ENCODE measurements around the gene LRRC3B. TPM values are rescaled to one million over a fixed set of nuclear protein-coding genes. Genes with fewer than 3 reads are reported as not detected.

The LRRC3B gene
- total RNA-seq, 6 donors from 2014 or later = 0.24 TPM; not detected in 5

DNA sequence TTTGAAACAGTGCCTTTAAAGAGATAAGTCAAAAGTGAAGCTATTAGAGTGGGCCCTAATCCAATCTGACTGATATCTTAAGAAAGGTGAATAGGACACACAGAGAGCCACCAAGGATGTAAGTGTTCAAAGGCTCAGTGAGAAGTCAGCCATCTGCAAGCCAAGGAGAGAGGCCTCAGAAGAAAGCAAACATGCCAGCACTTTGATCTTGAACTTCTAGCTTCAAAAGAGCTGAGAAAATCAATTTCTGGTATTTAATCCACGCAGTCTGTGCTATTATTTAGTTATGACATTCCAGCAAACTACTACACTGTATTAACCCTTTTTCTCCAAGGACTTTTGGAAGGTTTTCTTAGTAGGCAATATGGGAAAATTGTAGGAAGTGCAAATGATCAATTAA, 95.7 kb downstream of the LRRC3B start:
- ATAC-seq (ENCODE audit: low FRiP score in 2 of 2) = no peak
- H3K36me3 ChIP-seq = no peaks in the 10 kb centered on the region

DNA sequence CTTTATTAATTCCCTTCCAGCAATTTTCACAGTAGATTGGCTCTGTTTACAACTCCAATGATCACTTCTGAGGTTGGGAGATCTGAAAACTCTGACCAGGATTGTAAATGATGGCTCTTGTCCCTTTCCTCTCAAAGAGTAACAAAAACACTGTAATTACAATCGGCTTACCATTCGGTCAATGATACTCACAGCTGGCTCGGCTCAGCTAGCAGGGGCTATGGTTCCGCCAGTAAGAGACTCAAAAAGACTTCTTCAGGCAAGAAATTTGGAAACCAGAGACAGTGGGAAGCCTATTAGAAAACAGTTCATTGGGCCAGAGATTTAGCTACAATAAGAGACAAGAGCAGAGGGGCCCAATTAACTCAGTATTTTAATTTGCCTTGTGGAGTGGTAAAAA, 96.6 kb downstream of the LRRC3B start:
- no peaks in the 10 kb centered on the region for H3K4me1 ChIP-seq
- ATAC-seq (ENCODE audit: low FRiP score in 2 of 2) (no peak), DNase-seq (no peak)
- H3K9me3 ChIP-seq = no peaks in the 10 kb centered on the region
- WGBS, 2 donors = 49 to 51% methylated on average over 4 of the region's 4 CpGs
- no peak for TF ChIP-seq EP300 (IDR thresholded peaks at IDR 0.05)
- no peak for TF ChIP-seq POLR2AphosphoS5 (IDR thresholded peaks at IDR 0.05)
- TF ChIP-seq CTCF (IDR thresholded peaks at IDR 0.05) = no peak
- no peak for TF ChIP-seq POLR2A (IDR thresholded peaks at IDR 0.05)
- H3K27me3 ChIP-seq = no peaks in the 10 kb centered on the region
- no peak overlapping the region for H3K4me3 ChIP-seq
- H3K27ac ChIP-seq = no peak overlapping the region
- H3K36me3 ChIP-seq = no peaks in the 10 kb centered on the region

More for the DNA sequence above, 95.7 kb downstream of the LRRC3B start:
- H3K4me3 ChIP-seq = no peak overlapping the region
- H3K4me1 ChIP-seq = no peaks in the 10 kb centered on the region
- TF ChIP-seq EP300 (IDR thresholded peaks at IDR 0.05) (no peak), POLR2AphosphoS5 (IDR thresholded peaks at IDR 0.05) (no peak), POLR2A (IDR thresholded peaks at IDR 0.05) (no peak), CTCF (IDR thresholded peaks at IDR 0.05) (no peak)
- no peak for DNase-seq
- no peaks in the 10 kb centered on the region for H3K27me3 ChIP-seq
- no peaks in the 10 kb centered on the region for H3K9me3 ChIP-seq
- WGBS, 2 donors = 52 to 78% methylated on average over 1 of the region's 1 CpG
- H3K27ac ChIP-seq = no peak overlapping the region

- ATAC-seq (ENCODE audit: low FRiP score in 2 of 2) = no peak
Observed at GRCh38 chr3:26721047-26721446, 98.5 kb downstream of the LRRC3B start.

DNA sequence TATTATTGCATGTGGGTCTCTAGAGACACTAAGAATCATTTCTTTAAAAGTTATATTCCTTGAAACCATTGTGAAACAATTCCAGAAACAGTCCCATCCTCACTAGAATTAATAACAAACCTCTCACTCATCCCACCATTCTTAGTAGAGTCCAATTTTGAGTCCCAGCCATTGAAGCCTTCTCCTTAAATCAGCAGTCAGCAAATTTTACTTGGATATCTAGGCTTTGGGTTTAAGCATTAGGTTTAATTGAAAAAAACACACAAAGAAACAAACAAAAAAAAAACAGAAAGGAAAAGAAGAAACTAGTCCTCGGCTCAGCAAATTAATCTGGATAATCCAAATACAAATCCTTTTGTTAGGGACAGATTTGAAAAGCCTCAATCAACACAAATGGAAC, 109.3 kb downstream of the LRRC3B start:
- 82 to 83% methylated on average over 1 of the region's 1 CpG for WGBS, 2 donors
- Histone ChIP-seq H3K4me1 (no peaks in the 10 kb centered on the region), H3K4me3 (no peak overlapping the region), H3K9me3 (no peaks in the 10 kb centered on the region), H3K36me3 (no peaks in the 10 kb centered on the region), H3K27ac (no peak overlapping the region), H3K27me3 (no peaks in the 10 kb centered on the region)
- ATAC-seq (ENCODE audit: low FRiP score in 2 of 2) (no peak), DNase-seq (no peak)
- TF ChIP-seq POLR2AphosphoS5 (IDR thresholded peaks at IDR 0.05) (no peak), CTCF (IDR thresholded peaks at IDR 0.05) (no peak)

More at GRCh38 chr3:26721047-26721446, 98.5 kb downstream of the LRRC3B start:
- no peak for TF ChIP-seq POLR2AphosphoS5 (IDR thresholded peaks at IDR 0.05)
- TF ChIP-seq CTCF (IDR thresholded peaks at IDR 0.05) = no peak
- no peak for TF ChIP-seq EP300 (IDR thresholded peaks at IDR 0.05)
- TF ChIP-seq POLR2A (IDR thresholded peaks at IDR 0.05) = no peak
- Histone ChIP-seq H3K36me3 (no peaks in the 10 kb centered on the region), H3K9me3 (no peaks in the 10 kb centered on the region), H3K4me1 (no peaks in the 10 kb centered on the region), H3K4me3 (no peak overlapping the region), H3K27ac (no peak overlapping the region), H3K27me3 (no peaks in the 10 kb centered on the region)
- 86 to 88% methylated on average over 2 of the region's 2 CpGs for WGBS, 2 donors
- no peak for DNase-seq

DNA sequence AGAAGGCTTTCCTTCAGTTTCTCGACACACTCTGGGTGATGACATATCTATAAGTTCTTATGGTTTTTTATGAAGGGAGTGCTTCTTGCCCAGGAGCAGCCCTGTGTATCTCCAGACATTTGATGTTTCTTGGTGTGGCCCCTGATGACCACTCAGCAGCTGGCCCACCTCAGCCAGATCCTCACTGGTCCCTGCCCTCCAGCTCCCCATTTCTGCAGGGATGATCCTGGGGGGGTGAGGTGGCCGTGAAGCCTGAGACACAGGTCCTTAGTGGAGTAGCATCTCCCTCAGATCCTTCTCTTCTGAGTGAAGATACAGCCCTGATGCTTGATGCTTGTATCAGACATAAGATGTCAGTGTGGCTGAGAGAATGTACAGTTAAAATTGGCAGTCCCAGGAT, 127.7 kb downstream of the LRRC3B start:
- ATAC-seq (ENCODE audit: low FRiP score in 2 of 2) = no peak
- no peaks in the 10 kb centered on the region for H3K9me3 ChIP-seq
- 86 to 87% methylated on average over 2 of the region's 2 CpGs for WGBS, 2 donors

More for the DNA sequence above, 127.7 kb downstream of the LRRC3B start:
- Histone ChIP-seq H3K4me3 (no peak overlapping the region), H3K27ac (no peak overlapping the region), H3K36me3 (no peaks in the 10 kb centered on the region), H3K4me1 (no peaks in the 10 kb centered on the region), H3K27me3 (no peaks in the 10 kb centered on the region)
- no peak for DNase-seq
- TF ChIP-seq EP300 (IDR thresholded peaks at IDR 0.05) (no peak), POLR2A (IDR thresholded peaks at IDR 0.05) (no peak)

Measured in upper lobe of left lung (tissue), 6 donors.